Measurements from ENCODE around the gene POLR1F. TPM values are rescaled to one million over a fixed set of nuclear protein-coding genes. Genes with fewer than 3 reads are reported as not detected.
"Not testable (repeated sequence)": the region's sequence is repeated elsewhere in the genome, so short reads cannot be mapped to it uniquely, and the experiment has no call there.

Gene POLR1F
- total RNA-seq, 6 donors from 2014 or later = 2.7 to 24.1 (median 11.3) TPM

- H3K27ac ChIP-seq = no peak overlapping the region
- peaks cover 0 to 18% (median 3%) of the 10 kb centered on the region in 4 donors for H3K36me3 ChIP-seq
- DNase-seq = no peak
- H3K4me3 ChIP-seq = no peak overlapping the region
- no peaks in the 10 kb centered on the region for H3K27me3 ChIP-seq
- WGBS, 2 donors = 88 to 91% methylated on average over 3 of the region's 3 CpGs
- H3K9me3 ChIP-seq = no peaks in the 10 kb centered on the region
- H3K4me1 ChIP-seq = no peaks in the 10 kb centered on the region
- TF ChIP-seq POLR2A (IDR thresholded peaks at IDR 0.05) (no peak), POLR2AphosphoS5 (IDR thresholded peaks at IDR 0.05) (no peak), CTCF (IDR thresholded peaks at IDR 0.05) (no peak), EP300 (IDR thresholded peaks at IDR 0.05) (no peak)
- no peak for ATAC-seq (ENCODE audit: low FRiP score in 2 of 2)
Observed at GRCh38 chr7:19700936-19701335, 7.9 kb downstream of the POLR1F start.

- WGBS, 2 donors = 90 to 91% methylated on average over 3 of the region's 3 CpGs
- TF ChIP-seq POLR2A (IDR thresholded peaks at IDR 0.05) (no peak), CTCF (IDR thresholded peaks at IDR 0.05) (no peak), EP300 (IDR thresholded peaks at IDR 0.05) (no peak), POLR2AphosphoS5 (IDR thresholded peaks at IDR 0.05) (no peak)
Observed at GRCh38 chr7:19698331-19698730, 10.5 kb downstream of the POLR1F start.

GRCh38 chr7:19696926-19697325 lies 11.9 kb downstream of the POLR1F start:
- no peak for TF ChIP-seq EP300 (IDR thresholded peaks at IDR 0.05)
- no peak for TF ChIP-seq POLR2AphosphoS5 (IDR thresholded peaks at IDR 0.05)
- no peak for TF ChIP-seq CTCF (IDR thresholded peaks at IDR 0.05)
- no peak for TF ChIP-seq POLR2A (IDR thresholded peaks at IDR 0.05)
- no peaks in the 10 kb centered on the region for H3K27me3 ChIP-seq

More at GRCh38 chr7:19698331-19698730, 10.5 kb downstream of the POLR1F start:
- Histone ChIP-seq H3K9me3 (no peaks in the 10 kb centered on the region), H3K4me1 (no peaks in the 10 kb centered on the region), H3K27ac (no peak overlapping the region), H3K36me3 (peaks cover 0 to 18% (median 3%) of the 10 kb centered on the region in 4 donors), H3K27me3 (no peaks in the 10 kb centered on the region), H3K4me3 (no peak overlapping the region)
- DNase-seq (no peak), ATAC-seq (ENCODE audit: low FRiP score in 2 of 2) (no peak)

GRCh38 chr7:19692111-19692828 lies 16.6 kb downstream of the POLR1F start:
- ATAC-seq (ENCODE audit: low FRiP score in 2 of 2) (peak in 1 of 2 donors; percentile 37), DNase-seq (peak in 1 of 2 donors; percentile 59)
- TF ChIP-seq POLR2AphosphoS5 (IDR thresholded peaks at IDR 0.05) = no peak
- TF ChIP-seq EP300 (IDR thresholded peaks at IDR 0.05) = no peak
- TF ChIP-seq CTCF (IDR thresholded peaks at IDR 0.05) = no peak
- TF ChIP-seq POLR2A (IDR thresholded peaks at IDR 0.05) = no peak
- H3K27ac ChIP-seq = no peak overlapping the region
- no peaks in the 10 kb centered on the region for H3K27me3 ChIP-seq
- 90 to 99% methylated on average over 9 to 26 of the region's 26 CpGs for WGBS, 2 donors
- H3K36me3 ChIP-seq = peaks cover 0 to 4% (median 0%) of the 10 kb centered on the region in 4 donors
- H3K4me3 ChIP-seq = no peak overlapping the region
- no peaks in the 10 kb centered on the region for H3K9me3 ChIP-seq
- no peaks in the 10 kb centered on the region for H3K4me1 ChIP-seq

More at GRCh38 chr7:19696926-19697325, 11.9 kb downstream of the POLR1F start:
- Histone ChIP-seq H3K9me3 (no peaks in the 10 kb centered on the region), H3K4me3 (no peak overlapping the region), H3K36me3 (peaks cover 0 to 18% (median 2%) of the 10 kb centered on the region in 4 donors), H3K27ac (no peak overlapping the region), H3K4me1 (no peaks in the 10 kb centered on the region)
- ATAC-seq (ENCODE audit: low FRiP score in 2 of 2) (no peak), DNase-seq (no peak)

- ATAC-seq (ENCODE audit: low FRiP score in 2 of 2) (no peak), DNase-seq (no peak)
- Histone ChIP-seq H3K9me3 (no peaks in the 10 kb centered on the region), H3K27me3 (no peaks in the 10 kb centered on the region), H3K27ac (no peak overlapping the region), H3K4me3 (no peak overlapping the region), H3K36me3 (no peaks in the 10 kb centered on the region), H3K4me1 (no peaks in the 10 kb centered on the region)
- TF ChIP-seq EP300 (IDR thresholded peaks at IDR 0.05) (no peak), CTCF (IDR thresholded peaks at IDR 0.05) (no peak), POLR2AphosphoS5 (IDR thresholded peaks at IDR 0.05) (no peak), POLR2A (IDR thresholded peaks at IDR 0.05) (no peak)
- 29 to 79% methylated on average over 1 of the region's 1 CpG for WGBS, 2 donors
Observed at GRCh38 chr7:19690736-19691135, 18.1 kb downstream of the POLR1F start.

GRCh38 chr7:19689130-19689529 lies 19.7 kb downstream of the POLR1F start:
- WGBS, 2 donors = 74% methylated on average over 11 to 12 of the region's 12 CpGs
- not testable (repeated sequence) for H3K4me3 ChIP-seq; H3K36me3 ChIP-seq; H3K27me3 ChIP-seq; H3K9me3 ChIP-seq; H3K4me1 ChIP-seq; H3K27ac ChIP-seq; ATAC-seq (ENCODE audit: low FRiP score in 2 of 2)
- peak in 1 of 2 donors; percentile 31 for DNase-seq
